Ecto neural progenitor cell (in vitro differentiated cells): ENCODE results near the gene ANKS6.
A peak's percentile ranks its signal among the peaks of the same experiment; 100 is the strongest.

Experiments used
- DNase-seq: peaks from one replicate; pipeline ENCODE4 v3.0.0-alpha.2; 2018; ENCODE audit warnings: low spot score

Gene ANKS6

DNA sequence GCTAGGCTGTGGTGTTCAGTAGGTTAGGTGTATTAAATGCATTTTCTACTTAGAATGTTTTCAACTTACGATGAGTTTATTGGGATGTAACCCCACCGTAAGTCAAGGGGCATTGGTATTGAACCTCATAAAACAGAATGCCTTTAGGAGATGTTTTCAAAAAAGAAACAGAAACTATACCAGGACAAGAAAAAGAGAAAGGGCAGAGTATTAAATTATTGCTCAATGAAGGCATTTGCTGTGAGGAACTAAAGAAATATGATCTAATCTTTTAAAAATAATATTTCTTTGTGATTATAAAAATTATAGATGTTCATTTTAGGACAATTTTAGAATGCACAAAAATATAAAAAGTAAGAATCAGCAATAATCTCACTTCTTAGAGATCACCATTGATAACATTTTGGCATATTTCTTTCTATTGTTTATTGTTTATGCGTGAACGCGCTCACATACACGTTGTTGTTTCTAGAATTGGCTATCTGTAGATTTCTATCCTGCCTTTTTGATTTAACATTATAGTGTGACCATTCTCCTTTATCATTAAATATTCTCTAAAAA, 19.1 kb upstream of the ANKS6 start:
- DNase-seq = no peak

DNA sequence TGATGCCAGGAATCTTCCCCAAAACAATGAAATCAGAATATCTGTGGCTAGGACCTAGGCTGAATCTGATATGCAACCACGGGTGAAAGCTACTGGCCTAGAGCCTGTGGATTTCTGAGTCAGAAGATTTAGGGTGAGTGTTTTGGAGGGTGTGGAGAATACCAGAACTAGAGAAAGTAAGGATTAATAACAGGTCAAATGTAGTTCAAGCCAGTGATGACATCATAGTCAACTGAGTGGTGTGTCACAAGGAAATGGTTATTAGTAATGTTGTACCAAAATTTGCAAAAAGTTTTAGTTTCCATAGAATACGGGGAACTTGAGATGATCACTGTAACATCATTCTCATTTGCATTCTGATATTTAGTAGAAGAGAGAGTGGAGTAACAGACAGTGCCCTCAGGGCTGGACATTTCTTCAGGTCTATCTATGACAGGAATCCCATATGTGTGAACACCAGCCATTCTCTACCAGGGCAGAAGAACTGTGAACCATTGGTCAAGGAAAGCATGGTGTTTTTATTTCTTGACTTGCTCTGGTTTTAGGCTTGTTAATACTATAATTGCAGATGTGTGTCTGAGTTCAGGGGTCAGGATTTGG, 14.8 kb upstream of the ANKS6 start:
- DNase-seq = no peak

DNA sequence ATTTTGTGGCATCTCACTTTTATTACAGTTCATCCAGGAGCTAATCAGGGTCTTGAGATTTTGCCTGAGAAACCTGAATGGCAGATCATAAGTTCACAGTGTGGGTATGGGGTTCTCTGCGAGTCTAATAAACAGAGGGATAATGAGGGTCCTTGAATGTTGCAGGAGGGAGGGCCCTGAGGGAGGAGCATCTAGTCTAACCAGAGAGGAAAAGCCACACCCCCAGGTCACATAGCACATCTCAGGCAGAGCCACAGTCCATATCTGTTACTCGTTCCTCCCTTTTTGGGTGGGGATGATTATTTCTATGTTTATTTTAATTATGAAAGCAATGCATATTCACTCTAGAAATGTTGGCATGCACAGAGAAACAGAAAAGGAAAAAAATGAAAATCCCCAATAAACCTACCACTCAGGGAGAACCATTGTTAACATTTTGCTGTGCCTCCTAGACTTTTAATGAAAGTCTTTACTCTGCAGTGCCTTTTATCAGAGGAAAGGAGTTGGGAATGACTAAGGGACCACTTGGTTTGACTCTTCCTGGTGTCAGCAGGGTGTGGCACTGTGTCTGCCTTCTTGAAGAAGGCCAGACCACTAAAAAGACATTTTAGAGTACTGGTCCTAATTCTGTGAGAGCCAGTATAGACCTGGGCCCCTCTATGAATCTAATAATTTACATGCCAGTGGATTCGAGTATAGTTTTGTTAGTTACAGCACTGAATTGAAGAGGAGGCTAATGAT, 13.9 kb upstream of the ANKS6 start:
- DNase-seq = no peak

DNA sequence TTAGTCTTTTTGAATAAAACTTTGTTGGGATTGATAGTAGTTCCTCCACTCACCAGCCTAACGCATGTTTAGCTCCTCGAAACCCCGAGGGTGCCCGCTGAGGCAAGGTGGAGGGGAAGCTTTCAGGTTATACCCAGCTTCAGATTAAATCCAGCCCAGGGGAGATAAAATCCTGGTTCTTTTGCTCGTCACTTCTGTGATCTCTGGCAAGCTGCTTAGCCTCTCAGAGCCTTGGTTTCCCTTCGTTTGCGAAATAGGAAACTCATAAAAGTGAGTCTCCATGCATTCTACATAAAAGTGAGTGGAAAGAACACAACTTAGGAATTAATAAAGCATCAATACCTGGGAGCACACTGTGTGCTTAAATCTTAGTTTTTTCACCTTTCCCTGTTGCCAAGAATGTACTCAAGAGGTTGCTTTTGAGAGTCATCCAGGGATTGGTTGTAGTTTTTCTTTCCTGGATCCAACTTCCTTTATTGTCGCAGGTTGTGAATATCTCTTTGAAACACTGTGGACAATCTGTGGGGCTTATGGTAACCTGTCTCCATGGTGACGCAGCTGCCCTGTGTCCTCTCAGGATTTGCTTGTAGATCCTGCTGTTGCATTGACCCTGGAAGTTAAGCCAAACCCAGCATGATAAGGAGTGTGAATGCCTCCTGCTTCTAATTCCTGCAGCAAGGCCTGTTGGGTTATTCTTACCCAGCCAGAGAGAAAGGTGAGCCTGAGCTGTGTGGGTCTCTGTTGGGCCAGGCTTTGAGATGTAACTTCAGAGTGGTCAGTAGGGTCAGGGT, 13.2 kb upstream of the ANKS6 start:
- no peak for DNase-seq

DNA sequence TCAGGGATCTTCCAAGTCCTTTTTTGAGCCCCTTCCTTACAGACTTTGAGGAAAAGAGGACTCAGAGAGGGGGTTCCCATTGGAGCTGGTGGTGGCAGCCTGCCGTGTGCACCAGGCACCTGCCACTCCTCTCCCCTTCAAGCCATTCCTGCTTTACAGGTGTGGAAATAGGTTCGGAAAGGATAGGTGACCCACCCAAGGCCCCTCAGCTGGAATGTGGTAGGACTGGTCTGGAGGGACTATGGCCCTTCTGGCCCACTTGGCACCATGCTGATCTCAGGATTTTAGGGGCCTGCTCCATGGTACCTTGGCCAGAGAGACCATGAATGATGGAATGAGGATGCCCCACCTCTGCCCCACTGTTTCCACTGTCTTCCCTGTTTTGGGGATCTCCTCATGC, 12.5 kb upstream of the ANKS6 start:
- DNase-seq = no peak

DNA sequence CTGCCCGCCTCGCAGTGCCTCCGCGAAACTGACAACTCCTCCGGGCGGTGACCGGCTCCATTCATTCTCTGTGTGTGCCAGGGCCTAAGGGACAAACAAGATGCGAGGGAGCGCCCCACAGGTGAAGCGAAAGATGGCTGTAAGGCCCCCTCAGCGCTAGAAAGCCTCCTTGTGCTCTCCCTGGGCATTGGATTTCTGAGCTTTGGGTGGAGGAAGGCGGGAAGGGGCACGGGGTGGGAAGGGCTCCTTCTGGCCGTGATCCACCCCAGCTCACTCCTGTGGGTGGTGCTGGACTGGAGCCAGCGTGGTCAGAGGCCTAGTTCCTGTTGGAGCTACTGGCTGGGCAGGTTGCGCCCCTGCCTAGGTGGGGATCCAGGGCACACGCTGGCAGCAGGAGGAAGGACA, 12.1 kb upstream of the ANKS6 start:
- no peak for DNase-seq

DNA sequence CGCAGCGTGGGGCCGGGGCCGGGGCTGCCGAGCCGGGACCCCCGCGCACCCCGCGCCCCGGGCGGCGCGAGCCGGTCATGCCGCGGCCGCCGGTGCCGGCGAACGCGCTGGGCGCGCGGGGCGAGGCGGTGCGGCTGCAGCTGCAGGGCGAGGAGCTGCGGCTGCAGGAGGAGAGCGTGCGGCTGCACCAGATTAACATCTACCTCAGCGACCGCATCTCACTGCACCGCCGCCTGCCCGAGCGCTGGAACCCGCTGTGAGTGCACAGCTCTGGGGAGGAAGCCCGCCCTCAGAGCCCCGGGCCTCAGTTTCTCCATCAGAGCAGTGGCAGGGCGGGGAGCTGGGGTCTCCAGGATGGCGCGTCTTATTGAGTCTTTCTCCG, 11.4 kb upstream of the ANKS6 start:
- peak; percentile 71 for DNase-seq

DNA sequence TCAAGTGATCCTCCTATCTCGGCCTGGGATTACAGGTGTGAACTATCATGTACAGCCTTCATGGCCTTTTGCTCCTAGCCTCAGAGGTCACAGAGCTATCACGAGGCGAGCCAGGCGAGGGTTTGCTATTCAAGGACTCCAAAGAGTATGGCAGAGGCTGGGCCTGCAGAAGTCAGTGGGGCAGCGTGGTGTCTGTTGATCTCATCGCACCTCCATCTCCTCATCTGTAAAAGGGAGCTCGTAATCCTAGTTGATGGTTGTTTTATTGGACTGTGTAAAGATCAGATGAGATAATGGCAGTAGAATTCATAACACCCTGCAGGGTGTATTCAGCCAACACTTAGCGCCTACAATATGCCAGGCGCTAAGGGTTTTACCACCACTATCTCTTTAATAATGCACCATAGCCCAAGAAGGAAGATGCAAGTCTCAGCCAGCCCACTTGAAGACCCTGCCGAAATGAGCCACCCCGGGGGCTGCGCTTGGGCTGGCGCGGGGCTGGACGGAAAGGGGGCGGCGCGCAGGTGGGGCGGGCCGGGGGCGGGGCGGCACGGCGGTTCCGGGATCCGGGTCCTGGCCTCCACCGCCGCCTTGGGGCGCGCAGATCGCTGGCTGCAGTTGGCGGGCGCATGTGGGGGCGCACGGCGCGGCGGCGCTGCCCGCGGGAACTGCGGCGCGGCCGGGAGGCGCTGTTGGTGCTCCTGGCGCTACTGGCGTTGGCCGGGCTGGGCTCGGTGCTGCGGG, 10.9 kb upstream of the ANKS6 start, which contains the start of gene GALNT12:
Gene GALNT12, plus strand, starts transcription at position 601 of the 744 bp plus-strand sequence. Its CDS starts 29 bp downstream, at position 630.
- DNase-seq = peak; percentile 74

DNA sequence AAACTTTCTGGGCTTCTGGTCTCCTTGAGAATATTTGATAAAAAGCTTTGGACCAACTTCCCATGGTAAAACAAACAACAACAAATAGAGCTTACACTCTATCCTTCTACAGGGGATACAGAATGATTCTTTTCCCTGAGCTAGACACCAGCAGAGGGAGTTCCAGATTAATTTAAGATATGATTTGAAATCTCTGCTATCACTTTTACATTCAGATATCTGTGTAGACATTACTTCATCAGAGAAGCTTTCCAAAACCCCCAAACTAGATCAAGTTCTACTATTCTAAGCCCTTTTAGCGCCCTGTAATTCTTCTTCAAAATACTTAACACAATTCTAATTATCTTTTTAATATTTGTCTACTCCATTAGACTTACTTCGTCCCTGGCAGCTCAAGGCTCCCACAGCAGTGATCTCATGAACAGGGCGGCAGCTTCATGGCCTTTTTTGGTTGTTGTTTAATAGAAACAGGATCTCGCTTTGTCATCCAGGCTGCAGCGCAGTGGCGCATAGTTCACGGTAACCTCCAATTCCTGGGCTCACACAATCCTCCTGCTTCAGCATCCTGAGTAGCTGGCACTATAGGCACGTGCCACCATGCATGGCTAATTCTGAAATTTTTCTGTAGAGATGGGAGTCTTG, 10.2 kb upstream of the ANKS6 start:
- no peak for DNase-seq

DNA sequence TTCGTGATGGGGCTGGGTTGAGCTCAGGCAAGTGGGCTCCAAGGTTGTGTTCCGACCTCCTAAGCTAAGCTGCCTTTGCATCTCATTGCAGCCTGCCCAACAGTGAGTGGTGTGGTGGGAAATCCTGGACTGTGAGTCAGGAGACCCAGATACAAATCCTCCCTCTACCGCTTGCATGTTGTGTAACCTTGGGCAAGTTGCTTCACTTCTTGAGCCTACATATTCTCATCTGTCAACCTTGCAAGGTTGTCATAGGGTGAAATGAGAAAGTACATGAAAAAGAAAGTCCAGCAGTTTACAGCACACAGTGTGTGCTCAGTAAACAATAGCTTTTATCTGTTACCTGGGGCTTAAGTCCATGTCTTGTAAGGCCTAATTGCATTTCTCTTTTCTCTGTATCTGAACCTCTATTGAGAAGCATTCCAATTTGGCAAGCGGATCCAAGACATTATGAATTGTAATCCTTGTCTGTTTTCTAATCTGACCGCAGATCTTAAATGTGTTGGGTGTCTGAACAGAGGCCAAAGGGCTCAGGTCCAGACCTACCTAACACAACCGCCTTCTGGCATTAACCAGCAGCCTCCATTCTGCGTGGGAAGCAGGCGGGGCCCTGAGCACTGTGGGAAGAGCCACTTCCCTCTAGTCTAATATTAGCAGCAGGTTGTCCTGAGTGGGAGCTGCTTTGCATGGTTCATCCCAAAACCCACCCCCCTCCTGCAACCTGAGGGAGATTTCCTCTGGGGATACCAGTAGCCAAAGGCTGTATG, 9.3 kb upstream of the ANKS6 start:
- no peak for DNase-seq

DNA sequence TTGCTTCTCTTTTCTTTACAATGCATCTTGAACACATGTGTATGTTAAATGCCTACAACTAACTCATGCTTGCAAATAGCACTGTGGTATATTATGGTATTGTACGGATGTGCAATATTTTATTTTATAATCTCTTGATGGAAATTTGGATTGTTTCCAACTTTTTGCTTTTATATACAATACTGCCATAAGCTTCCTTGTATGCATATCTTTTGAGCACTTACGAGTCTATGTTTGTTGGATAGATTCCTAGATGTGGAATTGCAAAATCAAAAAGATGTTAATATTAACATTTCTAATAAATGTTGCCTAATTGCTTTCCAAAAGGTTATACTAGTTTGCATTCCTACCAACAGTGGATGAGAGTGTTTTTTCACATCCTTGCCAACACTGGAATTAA, 7.7 kb upstream of the ANKS6 start:
- no peak for DNase-seq

DNA sequence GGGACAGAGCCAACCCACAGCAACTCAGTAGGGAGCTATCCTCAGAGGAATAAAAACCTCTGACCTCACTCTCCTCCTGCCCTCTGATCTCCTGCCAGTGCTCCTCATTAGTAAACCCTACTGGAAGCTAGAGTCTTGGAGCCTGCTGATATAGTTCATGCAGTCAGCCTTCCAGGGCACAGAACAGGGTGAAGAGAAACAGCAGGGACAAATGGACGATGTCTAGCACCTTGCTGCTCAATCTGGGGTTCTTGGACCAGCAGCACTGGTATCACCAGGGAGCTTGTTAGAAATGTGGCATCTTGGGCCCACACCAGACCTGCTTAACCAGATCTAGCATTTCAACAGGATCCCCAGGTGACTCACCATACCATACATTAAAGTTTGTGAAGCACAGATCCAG, 5.6 kb upstream of the ANKS6 start:
- DNase-seq = no peak

DNA sequence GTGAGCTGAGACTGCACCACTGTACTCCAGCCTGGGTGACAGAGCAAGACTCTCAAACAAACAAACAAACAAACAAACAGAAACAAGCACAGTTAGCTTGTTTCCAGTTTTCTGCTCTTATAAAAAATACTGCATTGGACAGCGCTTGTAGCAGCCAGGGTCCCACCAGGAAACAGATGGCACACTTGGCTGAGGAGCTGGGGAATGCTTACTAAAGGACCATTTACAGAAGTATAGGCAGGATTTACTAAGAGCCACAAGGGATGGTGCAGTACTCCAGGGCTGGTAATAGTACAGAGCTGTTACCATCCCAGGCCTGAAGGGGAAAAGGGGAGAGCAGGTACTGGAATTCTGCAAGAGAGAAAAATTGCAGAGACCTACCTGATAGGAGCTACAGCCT, 5.2 kb upstream of the ANKS6 start:
- DNase-seq = no peak

DNA sequence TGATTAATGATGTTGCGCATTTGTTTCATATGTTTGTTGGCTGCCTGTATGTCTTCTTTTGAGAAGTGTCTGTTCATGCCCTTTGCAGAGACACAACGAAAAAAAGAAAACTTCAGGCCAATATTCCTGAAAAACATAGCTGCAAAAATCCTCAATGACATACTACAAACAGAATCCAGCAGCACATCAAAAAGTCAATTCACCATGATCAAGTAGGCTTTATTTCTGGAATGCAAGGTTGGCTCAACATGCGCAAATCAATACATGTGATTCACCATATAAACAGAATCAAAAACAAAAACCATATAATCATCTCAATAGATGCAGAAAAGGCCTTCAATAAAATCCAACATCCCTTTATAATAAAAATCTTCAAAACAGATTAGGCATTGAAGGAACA, 1.9 kb upstream of the ANKS6 start:
- no peak for DNase-seq

DNA sequence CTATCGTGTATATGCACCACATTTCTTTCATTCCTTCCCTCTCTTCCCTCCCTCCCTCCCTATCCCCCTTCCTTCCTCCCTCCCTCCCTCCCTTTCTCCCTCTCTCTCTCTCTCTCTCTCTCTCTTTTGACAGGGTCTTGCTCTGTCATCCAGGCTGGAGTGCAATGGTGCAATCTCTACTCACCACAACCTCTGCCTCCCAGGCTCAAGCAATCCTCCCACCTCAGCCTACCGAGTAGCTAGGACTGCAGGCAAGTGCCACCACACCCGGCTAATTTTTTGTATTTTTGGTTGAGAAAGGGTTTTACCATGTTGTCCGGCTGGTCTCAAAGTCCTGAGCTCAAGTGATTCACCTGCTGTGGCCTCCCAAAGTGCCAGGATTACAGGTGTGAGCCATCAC, 1.1 kb upstream of the ANKS6 start:
- DNase-seq = no peak

DNA sequence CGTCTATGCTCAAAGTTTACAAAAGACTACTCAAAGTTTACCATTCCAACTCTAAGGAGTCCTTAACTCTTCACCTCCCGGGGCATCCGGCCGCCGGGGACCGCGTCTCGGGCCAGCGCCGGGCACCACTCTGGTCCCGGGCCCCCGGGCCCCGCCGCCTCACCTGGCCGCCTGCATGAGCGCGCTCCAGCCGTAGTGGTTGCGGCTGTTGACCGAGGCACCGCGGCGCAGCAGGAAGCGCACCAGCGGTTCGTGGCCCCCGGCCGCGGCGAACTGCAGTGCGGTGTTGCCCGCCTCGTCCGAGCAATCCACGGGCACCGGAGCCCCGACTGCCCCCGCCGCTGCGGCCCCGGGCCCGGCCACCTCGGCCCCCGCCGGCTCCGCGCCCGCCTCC, 388 bp downstream of the ANKS6 start:
- DNase-seq = peak; percentile 55

DNA sequence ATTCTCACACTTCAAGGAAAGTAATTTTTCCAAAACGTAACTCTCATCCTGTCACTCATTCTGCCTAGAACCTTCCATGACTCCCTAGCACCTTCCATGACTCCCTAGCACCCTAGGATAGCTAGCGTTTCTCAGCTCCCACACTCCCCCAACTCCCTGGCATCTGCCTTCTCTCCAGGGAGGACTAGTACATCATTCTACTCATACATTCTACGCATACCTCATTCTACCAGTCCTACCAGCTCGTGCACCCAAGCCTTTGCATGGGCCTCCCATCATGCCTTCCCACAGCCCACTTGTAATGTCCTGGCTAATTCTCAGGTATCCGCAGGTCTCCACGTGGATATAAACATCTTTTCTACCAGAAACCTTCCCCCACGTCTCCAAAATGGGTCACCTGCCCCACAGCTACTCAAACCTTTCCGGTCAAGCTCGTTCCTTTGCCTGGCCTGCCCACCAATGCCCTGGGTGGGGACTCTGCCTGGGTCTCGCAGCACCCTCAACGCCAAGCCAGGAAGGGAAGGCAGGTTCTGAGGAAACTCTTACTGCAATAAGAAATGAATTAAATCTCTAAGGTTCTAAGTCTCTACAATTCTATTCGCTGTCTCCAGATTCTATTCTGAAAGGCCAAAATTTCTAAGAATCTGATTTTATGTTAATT, 930 bp downstream of the ANKS6 start:
- no peak for DNase-seq

DNA sequence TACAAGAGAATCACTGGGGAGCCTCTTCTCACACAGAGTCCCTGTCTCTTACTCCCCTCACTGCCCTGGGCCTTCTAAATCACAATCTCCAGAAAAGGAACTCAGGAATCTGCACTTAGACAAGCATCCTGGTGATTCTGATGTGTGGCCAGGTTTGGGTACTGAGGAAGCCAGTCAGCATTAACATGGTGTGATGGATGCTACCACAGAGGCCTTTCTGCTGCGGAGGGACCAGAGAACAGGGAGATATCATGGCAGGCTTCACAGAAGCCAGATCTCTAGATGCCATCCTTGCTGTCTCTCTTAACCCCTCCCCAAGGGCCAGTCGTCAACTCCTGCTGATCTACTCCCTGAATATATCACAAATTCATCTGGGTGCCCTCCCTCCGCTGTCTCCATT, 1.6 kb downstream of the ANKS6 start:
- DNase-seq = no peak

DNA sequence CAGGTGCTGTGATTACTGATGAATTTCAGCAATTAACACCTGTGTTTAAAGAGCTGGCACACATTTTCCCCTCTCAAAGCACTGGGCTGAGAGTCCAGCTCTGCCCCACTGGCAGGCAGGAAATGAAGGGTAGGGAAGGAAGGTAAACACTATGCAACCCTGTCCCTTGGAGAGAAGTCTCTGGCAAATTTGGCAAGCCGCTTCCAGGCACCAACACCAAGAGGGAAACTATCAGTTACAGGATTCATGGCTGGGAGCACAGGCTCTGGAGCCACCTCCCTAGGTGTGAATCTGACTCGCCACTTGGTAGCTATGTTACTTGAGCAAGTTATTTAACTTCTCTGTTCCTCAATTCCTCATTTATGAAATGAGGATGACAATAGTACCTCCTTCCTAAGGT, 3.3 kb downstream of the ANKS6 start:
- DNase-seq = no peak
